GM18861 (cell line): ENCODE results near the gene IFT52.
"Not testable (repeated sequence)": the region's sequence is repeated elsewhere in the genome, so short reads cannot be mapped to it uniquely, and the experiment has no call there.

Experiments
- ATAC-seq: cut with Tn5 transposase; IDR thresholded peaks from one replicate; pipeline ENCODE4 v1.9.1; 2021; ENCODE audit not compliant: unreplicated experiment

The IFT52 gene

DNA sequence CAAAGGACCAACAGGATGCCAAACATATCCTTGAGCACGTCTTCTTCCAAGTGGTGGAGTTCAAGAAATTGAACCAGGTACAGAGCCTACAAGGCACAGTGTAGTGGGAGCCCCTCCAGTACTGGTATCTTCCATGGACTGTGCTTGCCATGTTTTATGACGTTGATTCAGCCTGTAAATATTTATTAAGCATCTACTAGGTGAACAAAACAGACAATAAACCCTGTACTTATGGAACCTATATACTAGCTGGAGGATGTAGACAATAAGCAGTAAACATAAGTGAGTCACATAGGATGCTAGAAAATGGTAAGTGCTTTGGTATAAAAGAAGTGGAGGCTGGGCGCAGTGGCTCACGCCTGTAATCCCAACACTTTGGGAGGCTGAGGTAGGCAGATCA lies 51.8 kb downstream of the IFT52 start:
- no peak for ATAC-seq

- no peak for ATAC-seq
Observed at GRCh38 chr20:43650997-43651525, 60.3 kb downstream of the IFT52 start.

- not testable (repeated sequence) for ATAC-seq
Observed at GRCh38 chr20:43651650-43652184, 61.0 kb downstream of the IFT52 start.

GRCh38 chr20:43653966-43654365 lies 63.2 kb downstream of the IFT52 start:
- no peak for ATAC-seq

DNA sequence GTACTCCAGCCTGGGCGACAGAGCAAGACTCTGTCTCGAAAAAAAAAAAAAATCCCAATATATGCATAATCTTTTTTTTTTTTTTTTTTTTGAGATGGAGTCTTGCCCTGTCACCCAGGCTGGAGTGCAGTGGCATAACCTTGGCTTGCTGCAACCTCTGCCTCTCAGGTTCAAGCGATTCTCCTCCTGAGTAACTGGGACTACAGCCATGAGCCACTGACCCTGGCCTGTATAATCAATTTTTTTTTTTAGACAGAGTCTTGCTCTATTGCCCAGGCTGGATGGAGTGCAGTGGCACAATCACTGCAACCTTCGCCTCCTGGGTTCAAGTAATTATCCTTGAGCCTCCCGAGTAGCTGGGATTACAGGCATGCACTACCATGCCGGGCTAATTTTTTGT lies 64.4 kb downstream of the IFT52 start:
- not testable (repeated sequence) for ATAC-seq

DNA sequence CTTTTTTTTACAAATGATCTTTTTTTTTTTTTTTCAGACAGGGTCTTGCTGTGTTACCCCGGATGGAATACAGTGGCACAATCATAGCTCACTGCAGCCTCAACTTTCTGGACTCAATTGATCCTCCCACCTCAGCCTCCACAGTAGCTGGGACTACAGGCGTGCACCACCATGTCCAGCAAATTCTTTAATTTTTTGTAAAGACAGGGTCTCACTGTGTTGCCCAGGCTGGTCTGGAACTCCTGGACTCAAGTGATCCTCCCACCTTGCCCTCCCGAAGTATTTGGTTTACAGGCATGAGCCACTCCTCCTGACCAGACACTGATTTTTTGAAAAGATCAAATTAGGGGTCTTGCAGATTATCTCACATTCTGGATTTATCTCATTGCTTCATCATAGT lies 65.2 kb downstream of the IFT52 start:
- ATAC-seq: no peak

DNA sequence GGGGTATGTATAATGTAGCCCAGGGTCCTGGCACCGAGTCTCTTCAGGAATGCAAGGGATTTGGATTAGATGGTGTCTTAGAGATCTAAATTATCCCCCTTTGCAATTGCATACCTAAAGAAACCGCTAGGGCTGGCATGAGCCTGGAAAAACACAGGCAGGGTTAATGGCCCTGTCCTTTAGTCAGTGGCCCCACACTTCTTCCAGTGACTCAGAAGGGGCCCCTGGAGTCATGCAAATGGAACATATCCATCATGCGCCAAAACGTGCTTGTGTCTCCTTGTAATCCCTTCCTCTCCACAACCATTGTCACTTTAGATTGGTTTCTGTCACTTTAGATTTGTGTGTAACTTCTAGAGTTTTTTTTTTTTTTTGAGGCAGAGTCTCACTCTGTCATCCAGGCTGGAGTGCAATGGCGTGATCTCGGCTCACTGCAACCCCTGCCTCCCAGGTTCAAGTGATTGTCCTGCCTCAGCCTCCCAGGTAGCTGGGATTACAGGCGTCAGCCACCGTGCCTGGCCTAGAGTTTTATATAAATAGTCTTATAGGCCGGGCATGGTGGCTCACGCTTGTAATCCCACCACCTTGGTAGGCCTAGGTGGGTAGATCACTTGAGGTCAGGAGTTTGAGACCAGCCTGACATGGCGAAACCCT lies 67.5 kb downstream of the IFT52 start:
- peak; percentile 17 for ATAC-seq

DNA sequence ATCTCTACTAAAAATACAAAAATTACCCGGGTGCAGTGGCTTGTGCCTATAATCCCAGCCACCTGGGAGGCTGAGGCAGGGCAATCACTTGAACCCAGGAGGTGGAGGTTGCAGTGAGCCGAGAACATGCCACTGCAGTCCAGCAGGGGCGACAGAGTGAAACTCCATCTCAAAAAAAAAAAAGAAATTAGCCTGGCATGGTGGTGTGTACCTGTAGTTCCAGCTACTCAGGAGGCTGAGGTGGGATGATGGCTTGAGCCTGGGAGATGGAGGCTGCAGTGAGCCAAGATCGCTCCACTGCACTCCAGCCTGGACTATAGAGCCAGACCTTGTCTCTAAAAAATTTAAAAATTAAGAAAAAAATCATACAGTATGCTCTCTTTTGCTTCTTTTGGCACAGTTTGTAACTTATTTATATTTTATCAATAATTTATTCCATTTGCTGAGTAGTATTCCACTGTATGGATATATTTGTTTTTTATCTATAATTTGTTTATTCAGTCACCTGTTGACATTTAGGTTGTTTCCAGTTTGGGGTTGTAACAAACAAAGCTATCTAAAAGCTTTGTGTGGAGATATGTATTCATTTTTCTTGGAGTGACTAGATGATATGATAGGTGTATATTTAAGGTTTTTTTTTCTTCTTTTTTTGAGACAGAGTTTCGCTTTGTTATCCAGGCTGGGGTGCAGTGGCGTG lies 68.1 kb downstream of the IFT52 start:
- no peak for ATAC-seq

- no peak for ATAC-seq
Observed at GRCh38 chr20:43662943-43663655, 72.4 kb downstream of the IFT52 start.

DNA sequence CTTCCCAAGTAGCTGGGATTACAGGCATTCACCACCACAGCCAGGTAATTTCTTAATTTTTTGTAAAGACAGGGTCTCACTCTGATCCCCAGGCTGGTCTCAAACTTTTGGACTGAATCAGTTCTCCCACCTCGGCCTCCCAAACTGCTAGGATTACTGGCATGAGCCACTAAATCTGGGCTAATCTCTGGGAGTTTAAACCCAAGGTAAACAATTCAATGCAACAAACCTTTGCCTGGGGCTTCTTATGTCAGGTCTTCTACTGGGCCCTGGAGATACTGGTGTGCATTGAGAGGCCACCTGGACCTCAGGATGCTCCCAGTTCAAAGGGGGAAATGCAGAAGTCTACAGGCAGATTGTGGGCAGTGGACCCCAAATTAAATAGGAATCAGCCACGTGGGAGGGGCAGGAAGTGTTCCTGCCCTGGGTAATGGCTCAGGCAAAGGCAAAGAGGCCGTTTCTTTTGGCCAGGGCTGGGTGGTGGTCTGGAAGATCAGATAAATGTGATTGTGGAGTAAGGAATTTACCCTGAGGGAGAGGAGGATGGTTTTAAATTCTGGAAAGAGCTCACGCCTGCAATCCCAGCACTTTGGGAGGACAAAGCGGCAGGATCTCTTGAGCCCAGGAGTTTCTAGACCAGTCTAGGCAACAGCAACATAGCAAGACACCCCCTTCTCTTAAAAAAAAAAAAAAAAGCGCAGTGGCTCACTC lies 74.9 kb downstream of the IFT52 start:
- ATAC-seq: no peak

- peak; percentile 68 for ATAC-seq
Observed at GRCh38 chr20:43666376-43667328, 75.9 kb downstream of the IFT52 start, which contains the start of gene MYBL2. Gene MYBL2 (plus strand): TSS chr20:43667114. CDS start chr20:43667284, 170 bp downstream.

- peak; percentile 21 for ATAC-seq
Observed at GRCh38 chr20:43667341-43668132, 76.8 kb downstream of the IFT52 start.

DNA sequence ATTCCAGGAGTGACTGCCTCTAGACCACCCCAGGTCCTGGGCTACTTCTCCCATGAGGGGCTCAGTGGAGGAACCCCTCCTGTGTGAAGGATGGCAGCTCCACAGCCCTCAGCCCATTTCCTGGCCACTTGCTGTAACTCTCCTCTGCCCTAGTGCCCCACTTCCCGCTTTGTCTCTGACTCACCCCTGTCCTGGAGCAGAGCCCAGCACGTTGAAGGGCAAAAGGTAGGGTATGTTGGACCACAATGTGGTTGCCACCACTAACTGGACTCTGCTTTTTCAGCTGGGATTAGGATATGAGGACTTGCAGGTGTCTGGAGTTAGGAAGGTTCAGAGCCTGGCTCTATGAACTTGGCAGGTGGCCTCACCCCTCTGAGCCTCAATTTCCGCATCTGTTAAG lies 78.6 kb downstream of the IFT52 start:
- no peak for ATAC-seq

DNA sequence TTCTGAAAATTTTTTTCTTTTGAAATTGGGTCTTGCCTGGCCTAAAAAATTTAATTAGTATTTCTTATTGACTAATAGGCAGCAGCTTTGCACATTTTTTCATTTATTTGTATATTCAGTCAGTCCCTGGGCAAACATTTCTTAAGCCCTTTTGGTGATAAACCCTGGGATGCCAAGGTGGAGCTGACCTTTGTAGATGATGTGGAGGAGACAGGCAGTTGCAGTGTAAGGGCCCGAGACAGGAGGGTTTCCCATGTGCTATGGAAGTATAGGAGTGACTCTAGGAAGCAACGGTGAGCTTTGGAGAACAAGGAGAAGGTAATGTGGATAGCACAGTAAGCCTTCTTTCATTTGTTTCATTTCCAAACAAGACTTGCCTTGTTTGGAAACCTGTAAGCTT lies 79.7 kb downstream of the IFT52 start:
- no peak for ATAC-seq

DNA sequence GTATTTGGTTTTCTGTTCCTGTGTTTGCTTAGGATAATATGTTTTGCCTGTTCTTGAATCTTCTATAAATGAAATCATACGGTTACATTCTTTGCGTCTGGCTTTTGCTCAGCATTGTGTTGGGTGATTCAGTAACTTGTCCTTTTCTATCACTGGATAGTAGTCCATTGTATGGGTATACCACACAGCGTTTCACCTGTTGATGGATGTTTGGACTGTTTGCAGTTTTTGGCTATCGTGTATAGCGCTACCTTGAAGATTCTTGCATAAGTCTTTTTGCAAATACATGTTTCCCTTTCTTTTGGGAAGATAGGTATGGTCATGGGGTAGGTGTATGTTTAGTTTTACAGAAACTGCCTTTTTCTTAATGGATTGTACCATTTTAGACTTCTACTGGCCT lies 85.6 kb downstream of the IFT52 start:
- no peak for ATAC-seq

DNA sequence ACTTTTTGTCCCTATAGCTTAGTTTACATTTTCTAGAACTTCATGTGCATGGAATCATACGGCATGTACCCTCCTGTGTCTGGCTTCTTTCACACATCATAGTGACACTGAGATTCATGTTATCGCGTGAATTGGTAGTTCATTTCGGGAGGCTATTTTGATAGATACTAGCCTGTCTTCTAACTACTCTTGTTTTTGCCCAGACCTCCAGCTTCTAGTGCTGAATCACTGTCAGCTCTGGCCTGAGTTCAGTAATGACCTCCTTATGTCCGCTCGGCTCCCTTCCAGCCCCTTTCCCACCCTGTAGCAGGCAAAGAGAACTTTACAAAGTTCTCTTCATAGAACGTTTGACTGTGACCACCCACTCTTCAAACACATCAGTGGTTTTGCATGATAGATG lies 90.2 kb downstream of the IFT52 start:
- ATAC-seq: no peak

- ATAC-seq: peak; percentile 11
Observed at GRCh38 chr20:43681468-43681942, 90.8 kb downstream of the IFT52 start.

- peak; percentile 95 for ATAC-seq
Observed at GRCh38 chr20:43681991-43682410, 91.3 kb downstream of the IFT52 start.

DNA sequence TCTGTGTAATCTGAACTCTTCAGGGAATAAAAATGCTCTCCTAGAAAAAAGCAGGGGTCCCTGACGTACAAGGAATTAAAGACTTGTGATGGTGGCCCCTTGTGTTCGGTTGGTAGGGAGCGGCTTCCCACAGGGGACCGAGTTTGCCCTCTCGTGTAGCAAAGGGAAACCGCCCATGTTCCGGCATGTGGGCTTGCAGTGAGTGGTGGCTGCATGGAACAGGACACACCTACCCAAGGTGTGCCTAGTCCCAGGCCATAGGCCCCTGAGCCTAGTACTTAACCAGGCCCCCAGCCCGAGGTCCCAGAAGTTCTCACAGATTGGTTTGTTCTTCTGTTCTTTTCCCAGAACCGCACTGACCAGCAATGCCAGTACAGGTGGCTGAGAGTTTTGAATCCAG lies 91.7 kb downstream of the IFT52 start:
- ATAC-seq: no peak
